NCI-H1105 (cell line): ENCODE measurements around the gene PKN2.
"Not testable (repeated sequence)": the region's sequence is repeated elsewhere in the genome, so short reads cannot be mapped to it uniquely, and the experiment has no call there.

Experiments
- DNase-seq: peaks from one replicate; lab custom pipeline; 2025; lab: John Stamatoyannopoulos, UW

Gene PKN2

GRCh38 chr1:88880717-88881116 is 196.6 kb downstream of the PKN2 start:
- not testable (repeated sequence) for DNase-seq

DNA sequence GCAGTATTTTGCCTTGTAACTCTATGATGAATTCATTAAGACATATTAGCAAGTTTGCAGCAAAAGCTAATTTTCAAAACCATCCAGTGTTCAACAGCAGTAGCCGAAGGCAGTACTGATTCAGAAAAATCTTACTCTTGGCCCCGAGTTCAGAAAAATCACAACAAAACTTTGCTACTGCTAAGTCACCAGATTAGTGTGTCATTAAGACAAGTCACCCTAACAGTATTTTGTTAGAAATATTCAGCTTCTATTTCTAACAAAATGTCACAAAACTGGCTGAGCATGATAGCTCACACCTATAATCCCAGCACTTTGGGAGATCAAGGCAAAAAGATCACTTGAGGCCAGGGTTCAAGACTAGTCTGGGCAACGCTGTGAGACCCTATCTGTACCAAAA is 199.1 kb downstream of the PKN2 start:
- no peak for DNase-seq
